Measurements from ENCODE around the gene HEXA. TPM values are rescaled to one million over a fixed set of nuclear protein-coding genes. Genes with fewer than 3 reads are reported as not detected.

Gene HEXA
- total RNA-seq (2021; ENCODE audit: unreplicated experiment) = 199 TPM
- polyA plus RNA-seq (2012; ENCODE audit: insufficient read length) = 114 TPM
- Bru-seq, nascent RNA = percentile 88 among the genes with signal in this experiment
- percentile 93 among the genes with signal in this experiment for BruChase-seq, experiment 1, labeled RNA remaining after a 2-hour chase
- BruChase-seq, experiment 2, labeled RNA remaining after a 6-hour chase = percentile 94 among the genes with signal in this experiment
- long read RNA-seq, full-length matches to known transcripts = 222 of 258 reads
- long read RNA-seq, partial matches to known transcripts = 6 of 258 reads
- long read RNA-seq, other reads (novel, unspliced or antisense) = 30 of 258 reads

DNA sequence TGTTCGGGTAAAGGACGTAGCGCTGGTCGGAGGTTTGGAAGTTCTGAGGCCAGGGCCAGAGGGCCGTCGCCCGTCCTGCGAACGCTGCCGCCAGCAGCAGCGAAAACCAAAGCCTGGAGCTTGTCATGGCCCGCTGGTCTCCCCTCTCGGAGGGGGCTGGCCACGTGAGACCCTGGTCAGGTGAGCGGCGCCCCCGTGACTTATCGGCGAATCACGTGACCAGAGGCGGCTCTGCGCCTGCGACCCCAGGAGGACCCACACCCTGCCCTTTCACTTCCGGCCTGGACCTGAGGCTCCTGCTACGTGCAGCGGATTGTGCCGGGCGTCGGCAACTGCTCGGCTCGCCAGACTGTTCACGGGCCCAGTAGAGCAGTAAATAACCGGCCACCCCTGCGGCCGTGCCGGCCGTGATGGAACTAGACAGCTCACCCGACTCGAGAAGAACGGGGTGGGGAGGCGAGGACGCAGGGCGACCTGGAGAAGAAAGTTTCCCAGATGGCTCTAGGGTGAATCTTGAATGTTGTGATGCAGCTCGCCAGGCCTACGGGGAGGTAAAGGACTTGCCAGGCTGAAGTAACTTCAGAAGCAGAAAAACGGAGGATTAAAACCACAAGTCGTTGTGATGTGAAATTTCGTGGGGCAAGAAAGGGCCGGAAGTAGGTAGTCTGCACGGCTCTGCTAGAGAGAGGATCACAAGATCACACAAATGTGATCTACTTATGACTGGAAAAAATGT lies at the start of gene HEXA:
Gene HEXA (minus strand): TSS at position 169 of the 736 bp plus-strand sequence. CDS start 42 bp downstream, at position 127.
- DNase-seq (ENCODE audit: low read depth, low spot score) = peak; percentile 73
- ChIA-PET POLR2A (interaction anchor here (0.6 to 1.3 kb wide), 4 partner anchors 83 to 234 kb away, joined by 3 to 6 read pairs (median 3); no protein-coding TSS in a partner anchor), CTCF (interaction anchor here (0.6 to 1.0 kb wide), 3 partner anchors 24 to 83 kb away, joined by 3 to 9 read pairs (median 5); no protein-coding TSS in a partner anchor)
- TF ChIP-seq, protein P1, sequence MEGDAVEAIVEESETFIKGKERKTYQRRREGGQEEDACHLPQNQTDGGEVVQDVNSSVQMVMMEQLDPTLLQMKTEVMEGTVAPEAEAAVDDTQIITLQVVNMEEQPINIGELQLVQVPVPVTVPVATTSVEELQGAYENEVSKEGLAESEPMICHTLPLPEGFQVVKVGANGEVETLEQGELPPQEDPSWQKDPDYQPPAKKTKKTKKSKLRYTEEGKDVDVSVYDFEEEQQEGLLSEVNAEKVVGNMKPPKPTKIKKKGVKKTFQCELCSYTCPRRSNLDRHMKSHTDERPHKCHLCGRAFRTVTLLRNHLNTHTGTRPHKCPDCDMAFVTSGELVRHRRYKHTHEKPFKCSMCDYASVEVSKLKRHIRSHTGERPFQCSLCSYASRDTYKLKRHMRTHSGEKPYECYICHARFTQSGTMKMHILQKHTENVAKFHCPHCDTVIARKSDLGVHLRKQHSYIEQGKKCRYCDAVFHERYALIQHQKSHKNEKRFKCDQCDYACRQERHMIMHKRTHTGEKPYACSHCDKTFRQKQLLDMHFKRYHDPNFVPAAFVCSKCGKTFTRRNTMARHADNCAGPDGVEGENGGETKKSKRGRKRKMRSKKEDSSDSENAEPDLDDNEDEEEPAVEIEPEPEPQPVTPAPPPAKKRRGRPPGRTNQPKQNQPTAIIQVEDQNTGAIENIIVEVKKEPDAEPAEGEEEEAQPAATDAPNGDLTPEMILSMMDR (IDR thresholded peaks at IDR 0.05) = no peak
- TF ChIP-seq, protein P2, sequence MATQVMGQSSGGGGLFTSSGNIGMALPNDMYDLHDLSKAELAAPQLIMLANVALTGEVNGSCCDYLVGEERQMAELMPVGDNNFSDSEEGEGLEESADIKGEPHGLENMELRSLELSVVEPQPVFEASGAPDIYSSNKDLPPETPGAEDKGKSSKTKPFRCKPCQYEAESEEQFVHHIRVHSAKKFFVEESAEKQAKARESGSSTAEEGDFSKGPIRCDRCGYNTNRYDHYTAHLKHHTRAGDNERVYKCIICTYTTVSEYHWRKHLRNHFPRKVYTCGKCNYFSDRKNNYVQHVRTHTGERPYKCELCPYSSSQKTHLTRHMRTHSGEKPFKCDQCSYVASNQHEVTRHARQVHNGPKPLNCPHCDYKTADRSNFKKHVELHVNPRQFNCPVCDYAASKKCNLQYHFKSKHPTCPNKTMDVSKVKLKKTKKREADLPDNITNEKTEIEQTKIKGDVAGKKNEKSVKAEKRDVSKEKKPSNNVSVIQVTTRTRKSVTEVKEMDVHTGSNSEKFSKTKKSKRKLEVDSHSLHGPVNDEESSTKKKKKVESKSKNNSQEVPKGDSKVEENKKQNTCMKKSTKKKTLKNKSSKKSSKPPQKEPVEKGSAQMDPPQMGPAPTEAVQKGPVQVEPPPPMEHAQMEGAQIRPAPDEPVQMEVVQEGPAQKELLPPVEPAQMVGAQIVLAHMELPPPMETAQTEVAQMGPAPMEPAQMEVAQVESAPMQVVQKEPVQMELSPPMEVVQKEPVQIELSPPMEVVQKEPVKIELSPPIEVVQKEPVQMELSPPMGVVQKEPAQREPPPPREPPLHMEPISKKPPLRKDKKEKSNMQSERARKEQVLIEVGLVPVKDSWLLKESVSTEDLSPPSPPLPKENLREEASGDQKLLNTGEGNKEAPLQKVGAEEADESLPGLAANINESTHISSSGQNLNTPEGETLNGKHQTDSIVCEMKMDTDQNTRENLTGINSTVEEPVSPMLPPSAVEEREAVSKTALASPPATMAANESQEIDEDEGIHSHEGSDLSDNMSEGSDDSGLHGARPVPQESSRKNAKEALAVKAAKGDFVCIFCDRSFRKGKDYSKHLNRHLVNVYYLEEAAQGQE (IDR thresholded peaks at IDR 0.05; ENCODE audit: insufficient read depth in 1 of 2, low read depth in 2 of 2, low read length in 1 of 2) = 0 out of 4 replicates have a peak, but pooled peaks of 1 of the 2 experiments have one; percentile 23
- peak; percentile 96 for TF ChIP-seq POLR2AphosphoS5 (IDR thresholded peaks at IDR 0.05; ENCODE audit: low read depth, low read length)
- TF ChIP-seq TCF7L2 (IDR thresholded peaks at IDR 0.05; ENCODE audit: low read depth, low read length) = peak; percentile 51; the same call in 1 of the 2 replicates
- peak; percentile 100 for TF ChIP-seq SIN3A (IDR thresholded peaks at IDR 0.05; ENCODE audit: borderline replicate concordance, insufficient read depth, low read depth, low read length)
- ATAC-seq = peak; percentile 96
- Histone ChIP-seq H3K9me3 (ENCODE audit: control insufficient read depth, insufficient read depth, low read depth, low read length) (no peaks in the 10 kb centered on the region), H3K27ac (ENCODE audit: low read length) (peak within 1 kb of the TSS; percentile 93), H3K36me3 (ENCODE audit: control insufficient read depth, insufficient read depth, low read length) (no peaks in the 10 kb centered on the region), H3K4me3 (ENCODE audit: low read depth in 2 of 2, low read length in 2 of 2) (peak within 1 kb of the TSS; percentile 78 to 79), H3K4me1 (ENCODE audit: control insufficient read depth, insufficient read depth, low read length) (peaks cover 8% of the 10 kb centered on the region; the same call in 1 of the 2 replicates), H3K27me3 (ENCODE audit: control insufficient read depth, insufficient read depth, low read length) (no peaks in the 10 kb centered on the region)
- in situ Hi-C loops (cut with HindIII; ENCODE audit: low pct_unique_long_range_greater_than_20kb, low sequenced_read_pairs) (no loop called here), intact Hi-C loops (cut with micrococcal nuclease; ENCODE audit: unreplicated experiment) (loop anchor here (10.0 kb wide), 1 partner anchor 99 kb away; the partner anchor contains the start of gene ARIH1)
- BruUV-seq (replicated peaks) = TSS peak; percentile 97

DNA sequence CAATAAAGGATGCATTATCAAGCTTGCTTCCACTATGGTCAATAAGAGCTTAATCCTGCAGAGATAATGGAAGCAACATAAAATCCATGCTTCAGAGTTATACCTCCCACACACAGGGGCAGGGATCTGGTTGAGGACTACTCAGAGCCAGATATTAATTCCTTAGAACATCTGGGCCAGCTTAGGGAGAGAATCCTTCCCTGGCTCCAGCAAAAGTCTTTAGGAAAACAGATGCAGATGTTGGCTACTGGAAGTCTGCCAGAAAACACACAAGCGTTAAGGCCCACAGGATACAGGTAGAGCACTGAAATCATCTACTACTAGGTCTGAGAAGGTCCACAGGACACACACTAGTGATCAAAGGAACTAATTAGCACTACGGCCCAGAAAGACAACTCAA lies 47.4 kb upstream of the HEXA start:
- DNase-seq (ENCODE audit: low read depth, low spot score) (no peak), ATAC-seq (no peak)
- Histone ChIP-seq H3K36me3 (ENCODE audit: control insufficient read depth, insufficient read depth, low read length) (no peaks in the 10 kb centered on the region), H3K9me3 (ENCODE audit: control insufficient read depth, insufficient read depth, low read depth, low read length) (peaks cover 22% of the 10 kb centered on the region; the same call in 1 of the 2 replicates), H3K4me1 (ENCODE audit: control insufficient read depth, insufficient read depth, low read length) (no peaks in the 10 kb centered on the region), H3K27ac (ENCODE audit: low read length) (no peak overlapping the region), H3K27me3 (ENCODE audit: control insufficient read depth, insufficient read depth, low read length) (peaks cover 4% of the 10 kb centered on the region; the same call in 1 of the 2 replicates), H3K4me3 (ENCODE audit: low read depth in 2 of 2, low read length in 2 of 2) (no peak overlapping the region)
- intact Hi-C loops (cut with micrococcal nuclease; ENCODE audit: unreplicated experiment) (no loop called here), in situ Hi-C loops (cut with HindIII; ENCODE audit: low pct_unique_long_range_greater_than_20kb, low sequenced_read_pairs) (no loop called here)
- no TSS peak for BruUV-seq (replicated peaks)
- ChIA-PET CTCF (no interaction called here), POLR2A (no interaction called here)
- TF ChIP-seq, protein P2 (IDR thresholded peaks at IDR 0.05; ENCODE audit: insufficient read depth in 1 of 2, low read depth in 2 of 2, low read length in 1 of 2) = no peak
- TF ChIP-seq TCF7L2 (IDR thresholded peaks at IDR 0.05; ENCODE audit: low read depth, low read length) = no peak
- no peak for TF ChIP-seq POLR2AphosphoS5 (IDR thresholded peaks at IDR 0.05; ENCODE audit: low read depth, low read length)
- no peak for TF ChIP-seq SIN3A (IDR thresholded peaks at IDR 0.05; ENCODE audit: borderline replicate concordance, insufficient read depth, low read depth, low read length)
- TF ChIP-seq, protein P1 (IDR thresholded peaks at IDR 0.05) = no peak

All from Panc1 (cell line).